A673 (cell line): ENCODE data around the gene HLA-DRB5. TPM values are rescaled to one million over a fixed set of nuclear protein-coding genes. Genes with fewer than 3 reads are reported as not detected.
"Not testable (repeated sequence)": the region's sequence is repeated elsewhere in the genome, so short reads cannot be mapped to it uniquely, and the experiment has no call there.

Experiments used
- Bru-seq: library from RNA; stranded (reverse); fragments of 400-500 nt; gene quantifications from one replicate; lab custom pipeline; 2021; lab: Mats Ljungman, UMichigan
- BruChase-seq, 2 experiments: library from RNA; stranded (reverse); fragments of 400-500 nt; gene quantifications; one replicate each; lab custom pipeline; 2021; lab: Mats Ljungman, UMichigan
- BruUV-seq: library from RNA; stranded (reverse); fragments of 400-500 nt; replicated peaks from 2 replicates; lab custom pipeline; 2021; lab: Mats Ljungman, UMichigan
- CTCF ChIA-PET: fragments of 300-600 bp; sonication (Branson Sonifier 250); formaldehyde crosslinking; loops from one replicate; lab custom pipeline; 2022; ENCODE audit warnings: antibody characterized with exemption; lab: Charles Lee
- POLR2A ChIA-PET: fragments of 300-600 bp; sonication (Branson Sonifier 250); formaldehyde crosslinking; loops from one replicate; lab custom pipeline; 2022; ENCODE audit warnings: antibody characterized with exemption; ENCODE audit not compliant: low non-redundant PET; lab: Charles Lee
- DNase-seq: peaks from one replicate; pipeline ENCODE4 v3.0.0-alpha.2; 2015; ENCODE audit warnings: low spot score
- H3K27ac ChIP-seq: fragments of 200-600 bp; sonication (generic); 2 replicates; pipeline ENCODE4 v1.5.1; 2016; ENCODE audit warnings: mixed run types, low read depth, mild to moderate bottlenecking, mixed read lengths, antibody characterized with exemption, low read length; ENCODE audit not compliant: poor library complexity, severe bottlenecking
- H3K27me3 ChIP-seq: fragments of 200-600 bp; sonication (generic); replicated peaks from 2 replicates; pipeline ENCODE4 v1.6.1; 2017; ENCODE audit warnings: mixed run types, low read depth, mild to moderate bottlenecking, mixed read lengths, antibody characterized with exemption, low read length; ENCODE audit not compliant: insufficient read depth, poor library complexity
- H3K36me3 ChIP-seq: fragments of 200-600 bp; sonication (generic); 2 replicates; pipeline ENCODE4 v1.6.1; 2016; ENCODE audit warnings: mixed run types, mild to moderate bottlenecking, mixed read lengths, antibody characterized with exemption, low read length; ENCODE audit not compliant: insufficient read depth, poor library complexity, severe bottlenecking
- H3K4me1 ChIP-seq: fragments of 200-600 bp; sonication (generic); 2 replicates; pipeline ENCODE4 v1.6.1; 2017; ENCODE audit warnings: mixed run types, mild to moderate bottlenecking, mixed read lengths, antibody characterized with exemption, low read length; ENCODE audit not compliant: insufficient read depth, poor library complexity, severe bottlenecking
- H3K4me3 ChIP-seq: fragments of 200-600 bp; sonication (generic); 2 replicates; pipeline ENCODE4 v1.5.1; 2016; ENCODE audit warnings: low read depth, mixed run types, mild to moderate bottlenecking, mixed read lengths, low read length; ENCODE audit not compliant: poor library complexity, severe bottlenecking
- H3K9me3 ChIP-seq: fragments of 200-600 bp; sonication (generic); 2 replicates; pipeline ENCODE4 v1.6.1; 2016; ENCODE audit warnings: mixed run types, low read depth, mild to moderate bottlenecking, mixed read lengths, antibody characterized with exemption, low read length; ENCODE audit not compliant: poor library complexity, severe bottlenecking
- EZH2 ChIP-seq: fragments of 200-600 bp; sonication (generic); IDR thresholded peaks from 2 replicates; pipeline ENCODE4 v1.6.1; 2017; ENCODE audit warnings: borderline replicate concordance, low read depth, mild to moderate bottlenecking, mixed read lengths, antibody characterized with exemption, low read length; ENCODE audit not compliant: poor library complexity, severe bottlenecking
- intact Hi-C: fragments of 100-400 bp; cut with micrococcal nuclease; formaldehyde crosslinking; loops from one replicate; pipeline ENCODE4 v1.10.0; 2022; ENCODE audit not compliant: unreplicated experiment
- long read RNA-seq: library from polyadenylated mRNA; stranded (forward); transcript quantifications from one replicate; pipeline ENCODE4 v2.0.0, GENCODE V29; 2022
- total RNA-seq: library from RNA; stranded (reverse); gene quantifications from 2 replicates; pipeline ENCODE4 v1.2.3, GENCODE V29; 2021
- TF ChIP-seq, protein P1 (sequence below): fragments of 300-800, 200-600 bp; sonication (generic); conservative IDR thresholded peaks from 2 replicates; pipeline ENCODE4 v1.5.1; 2017; ENCODE audit warnings: low read depth, mild to moderate bottlenecking, antibody characterized with exemption, low read length, moderate library complexity, mixed read lengths

Gene HLA-DRB5
- total RNA-seq (not detected in 2 replicates), Bru-seq, nascent RNA (percentile 6 among the genes with signal in this experiment), BruChase-seq, experiment 1, labeled RNA remaining after a 2-hour chase (not detected), BruChase-seq, experiment 2, labeled RNA remaining after a 6-hour chase (not detected)
- long read RNA-seq = 0 reads

DNA sequence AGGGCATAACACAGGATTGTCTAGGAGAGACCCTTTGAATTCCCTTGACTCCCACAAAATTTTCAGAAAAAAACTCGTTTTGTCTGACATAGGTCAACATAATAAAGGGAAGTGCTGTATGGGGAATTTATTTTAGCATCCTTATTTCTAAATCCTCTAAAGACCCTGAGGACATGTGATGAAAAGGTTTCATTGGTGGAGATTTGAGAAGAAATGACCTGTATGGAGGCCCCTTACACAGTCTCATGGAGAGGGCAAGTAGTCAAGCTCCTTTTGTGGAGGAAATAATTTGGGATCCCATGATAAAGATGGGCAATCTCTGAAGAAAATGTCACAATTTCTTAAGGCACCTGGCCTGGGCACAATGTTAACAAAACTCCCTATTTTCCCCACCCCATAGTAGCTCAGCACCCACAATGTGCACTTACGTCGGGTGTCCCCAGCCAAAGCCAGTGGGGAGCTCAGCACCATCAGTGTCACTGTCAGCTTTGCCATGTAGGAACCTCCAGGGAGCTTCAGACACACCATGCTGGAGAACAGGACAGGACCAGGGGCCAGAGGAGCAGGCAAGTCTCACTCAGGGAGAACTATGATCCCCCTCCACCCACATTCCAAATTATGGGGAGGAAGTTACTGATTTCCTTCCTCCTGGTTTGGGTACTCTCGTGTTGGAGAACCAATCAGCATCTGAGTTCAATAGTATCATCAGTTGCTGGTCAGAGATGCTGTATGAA is at the start of gene HLA-DRB5:
TSS of gene HLA-DRB5 (minus strand) at position 591 of the 734 bp plus-strand sequence. CDS start at position 528, 63 bp downstream.
- CTCF ChIA-PET = no interaction called here
- intact Hi-C loops = loop anchor here (5.0 kb wide), 1 partner anchor 42 kb away; no protein-coding TSS in a partner anchor

DNA sequence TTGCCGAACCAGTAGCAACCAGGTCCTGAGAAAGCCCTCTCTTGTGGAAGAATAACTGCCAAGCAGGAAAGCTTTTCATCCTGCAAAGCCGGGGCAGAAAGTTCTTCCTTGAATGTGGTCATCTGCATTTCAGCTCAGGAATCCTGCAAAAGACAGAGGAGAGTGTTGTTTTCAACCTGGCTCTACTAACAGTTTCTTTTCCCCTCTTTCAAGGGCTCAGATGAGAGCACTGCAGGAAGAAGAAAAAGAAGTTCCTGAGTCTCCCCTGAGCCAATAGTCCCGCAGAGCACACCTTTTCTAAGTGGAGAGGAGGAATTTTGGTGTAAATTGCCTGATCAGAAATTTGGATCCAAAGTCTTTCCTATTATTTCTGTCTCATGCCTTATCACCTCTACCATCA is 48.9 kb upstream of the HLA-DRB5 start:
- Histone ChIP-seq H3K4me1 (no peaks in the 10 kb centered on the region), H3K27me3 (peaks cover 10% of the 10 kb centered on the region), H3K4me3 (no peak overlapping the region), H3K27ac (no peak overlapping the region), H3K36me3 (no peaks in the 10 kb centered on the region), H3K9me3 (no peaks in the 10 kb centered on the region)
- ChIA-PET POLR2A (no interaction called here), CTCF (no interaction called here)
- TF ChIP-seq, protein P1, sequence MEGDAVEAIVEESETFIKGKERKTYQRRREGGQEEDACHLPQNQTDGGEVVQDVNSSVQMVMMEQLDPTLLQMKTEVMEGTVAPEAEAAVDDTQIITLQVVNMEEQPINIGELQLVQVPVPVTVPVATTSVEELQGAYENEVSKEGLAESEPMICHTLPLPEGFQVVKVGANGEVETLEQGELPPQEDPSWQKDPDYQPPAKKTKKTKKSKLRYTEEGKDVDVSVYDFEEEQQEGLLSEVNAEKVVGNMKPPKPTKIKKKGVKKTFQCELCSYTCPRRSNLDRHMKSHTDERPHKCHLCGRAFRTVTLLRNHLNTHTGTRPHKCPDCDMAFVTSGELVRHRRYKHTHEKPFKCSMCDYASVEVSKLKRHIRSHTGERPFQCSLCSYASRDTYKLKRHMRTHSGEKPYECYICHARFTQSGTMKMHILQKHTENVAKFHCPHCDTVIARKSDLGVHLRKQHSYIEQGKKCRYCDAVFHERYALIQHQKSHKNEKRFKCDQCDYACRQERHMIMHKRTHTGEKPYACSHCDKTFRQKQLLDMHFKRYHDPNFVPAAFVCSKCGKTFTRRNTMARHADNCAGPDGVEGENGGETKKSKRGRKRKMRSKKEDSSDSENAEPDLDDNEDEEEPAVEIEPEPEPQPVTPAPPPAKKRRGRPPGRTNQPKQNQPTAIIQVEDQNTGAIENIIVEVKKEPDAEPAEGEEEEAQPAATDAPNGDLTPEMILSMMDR = no peak
- no peak for TF ChIP-seq EZH2
- DNase-seq = no peak
- intact Hi-C loops = no loop called here
- no TSS peak for BruUV-seq

More for the DNA sequence above, at the start of gene HLA-DRB5:
- no peak for TF ChIP-seq EZH2
- TF ChIP-seq, protein P1 = no peak
- Histone ChIP-seq H3K27me3 (peaks cover 5% of the 10 kb centered on the region), H3K9me3 (no peaks in the 10 kb centered on the region), H3K4me1 (no peaks in the 10 kb centered on the region), H3K27ac (no peak within 1 kb of the TSS), H3K36me3 (no peaks in the 10 kb centered on the region), H3K4me3 (no peak within 1 kb of the TSS)
- POLR2A ChIA-PET = no interaction called here
- no TSS peak for BruUV-seq
- no peak for DNase-seq

DNA sequence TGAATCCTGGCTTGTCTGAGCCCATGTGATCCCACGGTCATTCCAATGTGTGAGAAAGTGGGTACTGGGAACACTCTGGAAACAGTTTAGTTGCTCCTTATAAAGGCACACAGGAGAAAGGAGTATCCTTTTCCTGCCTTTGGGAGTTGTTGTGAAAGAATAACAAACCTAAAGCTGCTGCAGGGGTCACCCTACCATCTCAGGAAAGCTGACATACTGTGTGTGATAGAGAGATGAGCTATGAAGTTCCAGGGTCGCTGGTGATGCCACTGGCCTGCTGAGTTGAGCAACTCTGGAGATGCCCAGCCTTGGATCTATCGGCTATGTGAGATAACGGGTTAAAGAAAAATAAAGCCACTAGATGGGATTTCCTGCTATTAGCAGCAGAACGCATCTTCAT is 47.4 kb upstream of the HLA-DRB5 start:
- CTCF ChIA-PET, POLR2A ChIA-PET, BruUV-seq, H3K27me3 ChIP-seq, H3K27ac ChIP-seq, intact Hi-C loops, H3K4me3 ChIP-seq, H3K4me1 ChIP-seq, DNase-seq, H3K36me3 ChIP-seq, H3K9me3 ChIP-seq: not testable (repeated sequence)
